Measurements from ENCODE around the gene ATP2B3.

Gene ATP2B3

GRCh38 chrX:153523269-153523668 is 5.8 kb downstream of the ATP2B3 start:
- TF ChIP-seq, protein P1, sequence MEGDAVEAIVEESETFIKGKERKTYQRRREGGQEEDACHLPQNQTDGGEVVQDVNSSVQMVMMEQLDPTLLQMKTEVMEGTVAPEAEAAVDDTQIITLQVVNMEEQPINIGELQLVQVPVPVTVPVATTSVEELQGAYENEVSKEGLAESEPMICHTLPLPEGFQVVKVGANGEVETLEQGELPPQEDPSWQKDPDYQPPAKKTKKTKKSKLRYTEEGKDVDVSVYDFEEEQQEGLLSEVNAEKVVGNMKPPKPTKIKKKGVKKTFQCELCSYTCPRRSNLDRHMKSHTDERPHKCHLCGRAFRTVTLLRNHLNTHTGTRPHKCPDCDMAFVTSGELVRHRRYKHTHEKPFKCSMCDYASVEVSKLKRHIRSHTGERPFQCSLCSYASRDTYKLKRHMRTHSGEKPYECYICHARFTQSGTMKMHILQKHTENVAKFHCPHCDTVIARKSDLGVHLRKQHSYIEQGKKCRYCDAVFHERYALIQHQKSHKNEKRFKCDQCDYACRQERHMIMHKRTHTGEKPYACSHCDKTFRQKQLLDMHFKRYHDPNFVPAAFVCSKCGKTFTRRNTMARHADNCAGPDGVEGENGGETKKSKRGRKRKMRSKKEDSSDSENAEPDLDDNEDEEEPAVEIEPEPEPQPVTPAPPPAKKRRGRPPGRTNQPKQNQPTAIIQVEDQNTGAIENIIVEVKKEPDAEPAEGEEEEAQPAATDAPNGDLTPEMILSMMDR (IDR thresholded peaks at IDR 0.05; ENCODE audit: insufficient read depth, missing control alignments) = no peak
- FAIRE-seq = no peak
- DNase-seq (ENCODE audit: insufficient read length, low spot score) = no peak

- FAIRE-seq = no peak
- no peak for DNase-seq (ENCODE audit: insufficient read length, low spot score)
- TF ChIP-seq, protein P1 (IDR thresholded peaks at IDR 0.05; ENCODE audit: insufficient read depth, missing control alignments) = no peak
Observed at GRCh38 chrX:153524234-153524633, 6.8 kb downstream of the ATP2B3 start.

- TF ChIP-seq, protein P1 (IDR thresholded peaks at IDR 0.05; ENCODE audit: insufficient read depth, missing control alignments) = no peak
- FAIRE-seq = no peak
- DNase-seq (ENCODE audit: insufficient read length, low spot score) = no peak
Observed at GRCh38 chrX:153525451-153525850, 8.0 kb downstream of the ATP2B3 start.

DNA sequence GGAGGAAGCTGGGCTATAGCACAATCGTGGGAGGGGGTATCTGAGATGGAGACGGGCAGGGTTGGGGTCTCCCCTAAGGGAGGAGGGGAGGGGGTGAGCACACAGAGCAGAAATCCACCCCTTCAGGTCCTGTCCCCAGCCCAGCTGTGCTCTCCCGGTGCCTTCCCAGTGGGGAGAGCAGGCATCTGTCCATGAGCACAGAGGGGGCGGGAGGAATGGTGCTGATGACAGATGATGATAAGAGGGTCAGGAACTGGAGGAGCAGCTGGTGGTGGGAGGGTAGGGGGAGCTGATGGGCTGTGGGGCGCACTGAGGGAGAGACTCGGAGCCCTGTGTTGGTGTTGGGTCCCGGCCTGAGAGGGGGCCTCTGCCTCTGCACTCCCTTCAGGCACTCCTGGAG is 8.6 kb downstream of the ATP2B3 start:
- DNase-seq (ENCODE audit: insufficient read length, low spot score) = no peak
- TF ChIP-seq, protein P1 (IDR thresholded peaks at IDR 0.05; ENCODE audit: insufficient read depth, missing control alignments) = no peak
- no peak for FAIRE-seq

GRCh38 chrX:153526801-153527200 is 9.4 kb downstream of the ATP2B3 start:
- TF ChIP-seq, protein P1 (IDR thresholded peaks at IDR 0.05; ENCODE audit: insufficient read depth, missing control alignments) = no peak
- DNase-seq (ENCODE audit: insufficient read length, low spot score) (no peak), FAIRE-seq (no peak)

DNA sequence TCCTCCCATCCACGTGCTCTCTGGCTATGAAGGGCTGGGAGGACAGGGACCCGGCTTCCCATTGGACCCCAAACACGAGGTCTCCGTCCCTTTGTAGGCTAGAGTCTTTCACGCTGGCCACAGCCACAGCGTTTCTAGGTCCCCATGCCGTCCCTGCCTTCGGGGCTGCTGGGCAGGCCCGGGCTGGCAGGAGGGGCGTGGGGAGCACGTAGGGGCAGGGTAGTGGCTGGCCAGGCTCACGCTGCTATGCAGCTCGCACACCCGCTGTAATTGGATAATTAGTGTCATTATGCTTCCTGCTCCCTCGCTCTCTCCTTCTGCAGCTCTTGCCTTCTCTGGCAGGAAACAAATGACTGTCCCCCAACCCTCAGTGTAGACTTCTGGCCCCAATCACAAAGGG is 9.8 kb downstream of the ATP2B3 start:
- FAIRE-seq (no peak), DNase-seq (ENCODE audit: insufficient read length, low spot score) (no peak)
- TF ChIP-seq, protein P1 (IDR thresholded peaks at IDR 0.05; ENCODE audit: insufficient read depth, missing control alignments) = no peak

- TF ChIP-seq, protein P1 (IDR thresholded peaks at IDR 0.05; ENCODE audit: insufficient read depth, missing control alignments) = no peak
- DNase-seq (ENCODE audit: insufficient read length, low spot score) = no peak
- FAIRE-seq = no peak
Observed at GRCh38 chrX:153530411-153531129, 13.1 kb downstream of the ATP2B3 start.

Data from D721Med (cell line).